NOMO-1 treated with dmso at 0.1 percent for 144 hours (cell line): ENCODE data around the gene YBEY.

Experiments
- DNase-seq: peaks from one replicate; lab custom pipeline; 2025; ENCODE audit not compliant: unreplicated experiment; lab: John Stamatoyannopoulos, UW

Gene YBEY

DNA sequence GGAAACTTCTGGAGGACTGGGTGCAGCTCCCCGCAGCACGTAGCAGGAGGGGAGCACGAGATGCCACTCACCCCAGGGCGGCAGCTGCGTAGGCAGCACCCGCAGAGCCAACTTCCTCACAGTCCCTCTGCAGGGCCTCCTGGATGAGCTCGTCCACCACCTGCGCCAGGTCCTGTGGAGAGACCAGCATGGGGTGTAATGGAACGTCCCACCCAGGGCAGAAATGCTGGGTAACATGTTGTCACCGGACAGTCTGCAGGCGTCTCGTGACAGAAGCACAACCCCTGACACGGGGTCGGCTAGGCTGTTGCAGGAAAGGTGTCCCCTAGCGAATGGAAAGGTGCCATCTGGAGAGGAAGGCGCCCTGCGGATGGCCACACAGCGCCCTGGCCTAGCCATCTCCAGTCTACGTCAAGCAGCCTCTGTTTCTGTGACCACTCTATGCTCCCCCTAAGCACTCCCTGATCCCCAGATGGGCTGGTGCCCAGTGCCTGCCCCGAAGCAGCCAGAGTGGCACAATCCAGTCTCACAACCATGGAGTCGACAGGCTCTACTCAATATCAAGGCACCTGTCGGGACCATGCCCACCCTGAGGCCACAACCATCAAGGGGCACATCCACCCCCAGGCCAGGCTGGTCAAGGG is 22.0 kb upstream of the YBEY start:
- no peak for DNase-seq

DNA sequence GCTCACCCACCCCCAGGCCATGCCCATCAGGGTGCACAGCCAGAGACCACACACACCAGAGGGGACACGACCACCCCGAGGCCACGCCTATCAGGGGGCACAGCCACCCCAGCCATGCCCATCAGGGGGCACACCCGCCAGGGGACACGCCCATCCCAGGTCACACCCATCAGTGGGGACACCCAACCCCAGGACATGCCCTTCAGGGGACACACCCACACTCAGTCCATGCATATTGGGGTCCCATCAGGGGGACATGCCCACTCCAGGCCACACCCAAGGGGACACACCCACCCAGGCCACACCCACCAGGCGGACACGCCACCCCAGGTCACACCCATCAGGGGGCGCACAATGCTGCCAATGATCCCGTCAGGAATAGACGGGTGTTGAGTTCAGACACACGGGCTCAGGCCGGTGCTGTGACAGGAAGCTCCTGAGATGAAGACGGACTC is 21.4 kb upstream of the YBEY start:
- DNase-seq, result no peak

DNA sequence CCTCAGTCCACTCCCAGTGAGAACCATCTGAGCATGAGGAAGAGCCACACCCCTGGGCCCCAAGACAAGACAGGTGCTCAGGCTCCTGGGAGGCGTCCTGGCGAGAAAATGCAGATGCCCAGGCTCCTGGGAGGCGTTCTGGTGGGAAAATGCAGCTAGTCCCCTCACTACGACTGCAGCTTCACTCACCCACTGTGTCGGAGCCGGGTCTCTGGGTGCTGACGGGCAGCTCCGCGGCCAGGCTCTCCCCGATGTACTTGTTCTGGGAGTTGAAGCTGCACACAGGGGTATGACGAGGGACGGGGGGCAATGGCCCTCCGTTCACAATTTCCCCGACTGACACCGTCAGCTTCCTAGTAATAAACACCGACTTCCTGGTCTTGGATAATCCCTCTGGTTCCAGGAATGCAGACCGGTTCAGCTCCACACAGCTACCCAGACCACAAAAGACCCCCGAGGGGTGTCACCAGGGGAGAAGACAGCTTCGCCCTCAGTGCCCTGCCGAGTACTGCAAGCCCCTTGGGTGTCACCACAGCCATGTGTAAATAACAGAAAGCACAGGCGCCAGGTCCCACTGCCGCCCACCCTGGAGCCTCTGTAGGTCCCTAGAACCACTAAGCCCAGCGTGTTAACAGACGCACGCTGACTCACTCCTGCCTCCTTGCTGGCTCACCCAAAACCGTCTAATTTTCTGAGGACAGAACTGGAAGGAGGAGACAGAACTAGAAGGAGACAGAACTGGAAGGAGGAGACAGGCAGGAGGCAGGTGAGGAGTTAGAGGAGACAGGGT is 20.2 kb upstream of the YBEY start:
- DNase-seq, result no peak

- no peak for DNase-seq
Observed at GRCh38 chr21:46266946-46267345, 19.2 kb upstream of the YBEY start.

GRCh38 chr21:46268371-46268770 is 17.8 kb upstream of the YBEY start:
- DNase-seq, result no peak

- no peak for DNase-seq
Observed at GRCh38 chr21:46269466-46269865, 16.7 kb upstream of the YBEY start.

DNA sequence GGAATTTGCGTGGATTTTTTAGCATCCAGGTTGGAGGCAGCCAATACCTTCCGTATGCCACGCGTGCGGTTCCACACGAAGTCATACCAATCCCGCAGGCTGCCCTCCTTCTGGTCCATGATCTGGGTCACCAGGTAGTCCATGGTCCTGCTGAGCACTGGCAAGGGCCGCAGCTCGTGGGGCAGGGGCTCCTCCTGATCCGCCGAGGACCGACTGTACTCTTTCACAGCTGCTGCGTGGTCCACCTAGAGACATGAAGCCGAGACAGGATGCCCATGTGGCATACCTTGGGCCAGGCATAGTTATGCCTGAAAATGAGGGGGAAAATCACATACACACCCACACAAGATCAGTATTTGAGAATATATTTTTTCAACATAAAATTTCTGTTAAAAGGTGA is 12.8 kb upstream of the YBEY start:
- no peak for DNase-seq

- no peak for DNase-seq
Observed at GRCh38 chr21:46274797-46275390, 11.2 kb upstream of the YBEY start.

DNA sequence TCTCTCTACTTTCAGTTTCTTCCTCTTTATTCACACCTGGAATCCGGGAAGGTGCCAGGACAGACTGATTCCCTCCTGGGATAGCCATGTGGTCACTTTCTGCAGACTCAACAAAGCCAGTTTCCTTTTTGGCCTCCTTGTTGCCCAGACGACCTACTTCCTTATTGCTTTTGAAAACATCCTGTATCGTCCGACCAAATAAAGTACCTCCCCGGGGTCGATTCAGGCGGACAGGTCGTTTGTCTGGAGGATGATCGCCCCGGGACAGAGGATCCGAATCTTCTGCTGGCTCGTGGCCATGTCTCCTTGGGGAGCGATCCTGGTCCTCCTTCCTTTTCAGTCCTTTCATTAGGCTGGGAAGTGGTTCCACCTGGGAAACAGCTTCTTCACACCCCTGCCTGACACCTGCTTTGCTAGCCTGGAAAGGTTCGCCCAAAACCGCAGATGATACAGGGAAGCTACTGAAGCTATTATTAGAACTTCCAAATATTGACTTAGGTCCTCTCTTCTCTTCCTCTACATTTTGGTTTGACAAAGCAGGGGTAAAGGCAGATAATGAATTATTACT is 2.0 kb upstream of the YBEY start:
- DNase-seq, result no peak

DNA sequence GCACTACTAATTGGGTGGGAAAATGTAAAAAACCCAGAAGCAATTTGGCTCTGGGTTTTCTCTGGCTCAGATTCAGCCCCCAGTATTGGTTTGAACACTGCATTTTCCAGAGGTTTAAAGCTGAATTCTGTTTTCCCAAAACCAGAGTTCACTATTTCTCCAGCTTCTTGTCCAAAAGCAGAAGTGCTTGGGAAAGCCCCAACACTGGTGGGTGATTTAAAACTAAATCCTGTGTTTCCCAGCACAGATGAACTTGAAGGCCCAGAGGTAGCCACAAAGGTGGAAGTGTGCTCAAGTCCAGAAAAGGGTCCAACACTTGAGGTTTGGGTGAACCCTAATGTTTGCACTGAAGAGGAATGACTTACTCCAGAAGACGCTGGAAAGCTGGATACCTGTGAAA is 1.4 kb upstream of the YBEY start:
- DNase-seq, result no peak

DNA sequence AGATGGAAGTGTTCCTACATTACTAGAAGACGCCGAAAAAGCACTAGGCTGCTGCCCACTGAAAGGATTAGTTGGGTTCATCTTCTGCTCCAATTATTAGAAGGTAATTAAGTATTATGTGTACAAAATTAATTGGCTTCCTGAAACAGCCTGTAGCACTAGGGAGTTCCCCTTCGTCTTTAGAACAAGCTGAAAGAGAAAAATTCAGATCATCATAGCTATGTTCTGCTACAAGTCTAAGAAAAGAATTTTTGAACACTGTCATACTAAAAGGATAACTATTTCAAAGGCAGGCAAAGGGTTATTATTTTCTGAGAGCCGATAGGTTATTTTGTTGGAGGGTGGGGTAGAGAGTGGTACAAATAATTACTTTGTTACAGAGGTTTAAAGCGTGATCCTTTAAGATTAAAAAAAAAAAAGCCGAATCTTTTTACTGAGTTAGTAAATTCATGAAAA is 908 bp upstream of the YBEY start, which contains the start of gene MCM3AP:
Gene MCM3AP (minus strand): TSS at position 406 of the 456 bp plus-strand sequence. CDS start 325 bp downstream, at position 81.
- DNase-seq, result no peak

- DNase-seq, result peak; percentile 31
Observed at GRCh38 chr21:46286648-46287002, 483 bp downstream of the YBEY start.

DNA sequence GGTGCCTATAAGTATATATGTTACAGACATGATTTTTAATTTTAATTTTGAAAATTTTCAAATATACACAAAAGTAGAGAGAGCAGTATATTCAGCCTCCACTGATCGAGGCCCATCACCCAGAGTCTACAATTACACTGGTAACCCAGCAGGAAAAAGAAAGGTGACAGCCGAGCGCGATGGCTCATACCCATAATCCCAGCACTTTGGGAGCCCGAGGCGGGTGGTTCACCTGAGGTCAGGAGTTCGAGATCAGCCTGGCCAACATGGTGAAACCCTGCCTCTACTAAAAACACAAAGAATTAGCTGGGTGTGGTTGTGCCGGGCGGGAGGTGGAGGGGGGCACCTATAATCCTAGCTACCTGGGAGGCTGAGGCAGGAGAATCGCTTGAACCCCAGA is 1.4 kb downstream of the YBEY start:
- DNase-seq, result no peak

- DNase-seq, result no peak
Observed at GRCh38 chr21:46289655-46290179, 3.6 kb downstream of the YBEY start.

GRCh38 chr21:46291561-46291960 is 5.4 kb downstream of the YBEY start:
- DNase-seq, result no peak

GRCh38 chr21:46294647-46295176 is 8.6 kb downstream of the YBEY start:
- DNase-seq, result no peak

- no peak for DNase-seq
Observed at GRCh38 chr21:46295177-46295770, 9.1 kb downstream of the YBEY start.

DNA sequence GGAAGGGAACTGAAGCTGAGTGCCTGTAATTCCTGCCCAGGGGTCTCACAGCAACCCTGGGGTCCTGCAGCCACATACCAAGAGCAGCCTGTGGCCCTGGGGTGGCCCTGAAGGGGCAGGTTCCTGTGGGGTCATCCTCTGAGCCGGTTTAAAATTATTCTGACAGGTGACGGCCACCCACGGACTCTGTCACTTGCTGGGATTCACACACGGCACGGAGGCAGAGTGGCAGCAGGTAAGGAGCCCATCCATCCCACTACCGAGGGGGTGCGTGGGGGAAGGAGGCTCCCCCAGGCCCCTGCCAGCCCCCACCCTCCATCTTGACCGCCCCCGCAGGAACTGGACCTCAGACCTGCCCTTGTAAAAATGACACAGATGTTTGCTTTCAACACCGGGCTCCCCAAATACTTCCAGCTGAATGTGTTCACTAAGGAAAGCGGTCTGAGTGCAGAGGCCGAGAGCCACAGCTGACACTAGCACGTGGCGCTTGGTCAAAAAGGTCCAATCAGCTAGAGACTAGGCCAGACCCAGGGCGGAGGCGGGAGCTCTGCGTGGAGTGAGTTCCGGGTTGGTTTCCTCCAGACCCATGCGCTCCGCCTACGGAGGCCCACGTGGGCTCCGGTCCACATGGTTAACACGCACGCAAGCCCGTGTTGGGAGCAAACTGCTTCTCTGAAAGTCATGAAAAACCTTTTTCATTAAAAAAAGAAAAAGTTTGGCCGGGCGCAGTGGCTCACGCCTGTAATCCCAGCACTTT is 10.0 kb downstream of the YBEY start:
- DNase-seq, result peak; percentile 34

DNA sequence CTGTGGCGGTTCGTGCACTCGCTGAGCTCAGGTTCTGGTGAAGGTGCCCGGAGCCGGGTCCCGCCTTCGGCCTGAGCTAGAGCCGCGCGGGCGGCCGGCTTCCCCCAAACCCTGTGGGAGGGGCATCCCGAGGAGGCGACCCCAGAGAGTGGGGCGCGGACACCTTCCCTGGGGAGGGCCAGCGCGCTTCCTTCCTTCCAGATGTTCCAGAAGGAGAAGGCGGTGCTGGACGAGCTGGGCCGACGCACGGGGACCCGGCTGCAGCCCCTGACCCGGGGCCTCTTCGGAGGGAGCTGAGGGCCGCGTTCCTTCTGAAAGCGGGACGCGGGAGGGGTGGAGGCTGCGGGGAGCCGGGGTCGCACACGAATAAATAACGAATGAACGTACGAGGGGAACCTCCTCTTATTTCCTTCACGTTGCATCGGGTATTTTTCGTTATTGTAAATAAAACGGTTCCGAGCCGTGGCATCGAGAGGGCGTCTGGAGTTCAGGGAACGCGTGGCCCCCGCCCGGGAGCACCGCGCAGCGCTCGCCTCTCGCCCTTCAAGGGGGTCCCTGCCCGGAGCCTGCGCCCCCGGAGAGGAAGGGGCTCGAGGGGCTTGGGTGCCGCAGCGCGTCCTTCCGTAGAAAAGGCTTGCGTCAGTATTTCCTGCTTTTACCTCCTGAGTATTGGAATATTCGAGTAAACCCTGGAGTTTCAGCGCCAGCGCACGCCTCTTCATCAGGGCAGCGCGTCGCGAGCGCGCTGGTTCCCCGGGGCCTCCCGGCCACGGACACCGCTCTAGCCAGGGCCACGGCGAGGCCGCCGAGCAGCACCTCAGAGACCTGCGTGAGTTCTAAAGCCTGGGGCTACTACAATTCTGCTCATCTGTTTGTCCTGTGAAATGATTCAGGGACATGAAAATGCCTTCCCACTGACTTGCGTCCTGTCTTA is 11.5 kb downstream of the YBEY start:
- no peak for DNase-seq
